SH-SY5Y (cell line): Measurements from ENCODE around the gene SAMD4A.

Experiments used
- GATA2 ChIP-seq: IDR thresholded peaks from 2 replicates; pipeline ENCODE4 v1.6.1; 2011; ENCODE audit warnings: mild to moderate bottlenecking, low read depth, low read length
- GATA3 ChIP-seq: IDR thresholded peaks from 2 replicates; pipeline ENCODE4 v1.6.1; 2011; ENCODE audit warnings: low read depth, mild to moderate bottlenecking, low read length, moderate library complexity

DNA sequence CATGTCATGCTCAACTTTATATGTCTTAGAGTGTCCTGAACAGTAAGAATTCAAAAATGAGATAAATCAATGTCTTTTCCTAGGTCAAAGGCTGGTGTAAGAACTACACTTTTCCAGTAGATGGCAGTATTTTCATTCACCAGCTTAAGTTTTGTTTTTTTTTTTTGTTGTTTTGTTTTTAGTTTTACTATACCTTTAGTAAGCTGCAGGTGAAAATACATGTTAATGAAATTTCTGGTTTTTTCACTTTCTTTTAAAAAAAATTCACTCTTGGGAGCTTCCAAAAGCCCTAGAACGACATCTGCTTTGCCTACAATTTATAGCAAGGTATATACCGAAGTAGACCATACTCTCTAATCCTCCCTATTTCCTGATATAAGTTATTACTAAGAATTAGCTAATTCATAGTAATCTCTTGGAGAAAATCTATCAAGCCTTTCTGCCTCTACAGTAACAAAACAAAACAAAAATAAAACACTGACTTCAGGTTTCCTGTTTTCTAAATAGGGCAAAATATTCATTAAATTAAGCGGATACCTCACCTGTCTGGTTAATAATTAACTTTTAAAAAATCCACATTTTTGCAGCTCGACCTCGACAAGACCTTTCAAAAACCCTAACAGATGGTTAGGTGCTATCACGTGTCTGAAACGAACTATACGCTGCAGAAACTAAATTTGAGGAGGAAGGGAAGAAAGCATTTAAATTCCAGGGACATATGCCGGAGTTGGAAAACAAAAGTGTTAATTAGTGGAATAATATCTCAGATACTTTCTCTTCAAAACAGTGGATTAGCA lies 2.7 kb upstream of the SAMD4A start:
- TF ChIP-seq GATA2: no peak
- no peak for TF ChIP-seq GATA3
